Liver (tissue), 3 donors: ENCODE results near the gene OR6B1.
"Not testable (repeated sequence)": the region's sequence is repeated elsewhere in the genome, so short reads cannot be mapped to it uniquely, and the experiment has no call there.

Source experiments
- CTCF ChIP-seq: fragments of 150-350 bp; IDR thresholded peaks from 2 replicates; pipeline ENCODE4 v1.5.1; 2017; ENCODE audit warnings: improper control_type of control experiment, low read depth, low read length; ENCODE audit not compliant: missing input control
- EGR1 ChIP-seq, 2 donors: IDR thresholded peaks; 2 replicates each; pipeline ENCODE4 v1.6.1; 2016 to 2018; ENCODE audit warnings: antibody characterized with exemption in 2 of 2, low read depth in 2 of 2
- FOXA2 ChIP-seq: IDR thresholded peaks from 2 replicates; pipeline ENCODE4 v1.6.1; 2016; ENCODE audit warnings: antibody characterized with exemption
- GABPA ChIP-seq, 2 donors: IDR thresholded peaks in 1 of 2; conservative IDR thresholded peaks in 1 of 2; 2 replicates each; pipeline ENCODE4 v1.6.1; 2016; ENCODE audit warnings: antibody characterized with exemption in 2 of 2, mild to moderate bottlenecking in 1 of 2, moderate library complexity in 1 of 2
- MAX ChIP-seq: IDR thresholded peaks from 2 replicates; pipeline ENCODE4 v1.6.1; 2016; ENCODE audit warnings: antibody characterized with exemption
- REST ChIP-seq: IDR thresholded peaks from 2 replicates; pipeline ENCODE4 v1.6.1; 2016; ENCODE audit warnings: antibody characterized with exemption, mild to moderate bottlenecking
- SP1 ChIP-seq: IDR thresholded peaks from 2 replicates; pipeline ENCODE4 v1.6.1; 2018; ENCODE audit warnings: antibody characterized with exemption, mild to moderate bottlenecking
- TAF1 ChIP-seq: conservative IDR thresholded peaks from 2 replicates; pipeline ENCODE4 v1.6.1; 2016; ENCODE audit warnings: antibody characterized with exemption, mild to moderate bottlenecking
- YY1 ChIP-seq: IDR thresholded peaks from 2 replicates; pipeline ENCODE4 v1.6.1; 2016; ENCODE audit warnings: antibody characterized with exemption, mild to moderate bottlenecking
- donor health status: healthy.
- donor health status: healthy.

DNA sequence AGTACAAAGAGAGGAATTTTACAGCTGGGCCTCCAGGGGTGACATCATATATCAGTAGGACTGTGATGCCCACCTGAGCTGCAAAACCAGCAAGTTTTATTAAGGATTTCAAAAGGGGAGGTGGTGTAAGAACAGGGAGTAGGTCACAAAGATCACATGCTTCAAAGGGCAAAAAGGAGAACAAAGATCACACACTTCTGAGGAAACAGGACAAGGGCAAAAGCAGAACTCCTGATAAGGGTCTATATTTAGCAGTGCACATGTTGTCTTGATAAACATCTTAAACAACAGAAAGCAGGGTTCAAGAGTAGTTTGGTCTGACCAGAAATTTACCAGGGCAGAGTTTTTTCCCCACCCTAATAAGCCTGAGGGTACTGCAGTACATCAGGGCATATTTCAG lies 9.9 kb downstream of the OR6B1 start:
- TF ChIP-seq REST; CTCF; FOXA2; GABPA (IDR thresholded peaks at IDR 0.05 in 1 of 2, conservative IDR thresholded peaks at IDR 0.05 in 1 of 2); EGR1 (IDR thresholded peaks at IDR 0.05; ENCODE audit: low read depth in 2 of 2); MAX; YY1; SP1; TAF1: not testable (repeated sequence)
